A549 (cell line): ENCODE data around the gene DLG2. TPM values are rescaled to one million over a fixed set of nuclear protein-coding genes. Genes with fewer than 3 reads are reported as not detected.

ENCODE experiments used
- ATAC-seq, 2 experiments: fragments of 200-7000 bp in 1 of 2; fragments of >200 bp in 1 of 2; cut with Nextera tagmentation in 1 of 2; cut with Tn5 transposase in 1 of 2; 3 replicates each; pipeline versions ENCODE4 v1.8.0 to v1.9.1; 2018 to 2020; ENCODE audit warnings: mild to moderate bottlenecking in 1 of 2, moderate library complexity in 1 of 2
- CTCF ChIA-PET: fragments of 300-600 bp; sonication (Branson Sonifier 250); formaldehyde crosslinking; extraction: SDS; loops from one replicate; lab custom pipeline; 2021; ENCODE audit warnings: antibody characterized with exemption, inconsistent platforms; lab: Yijun Ruan, JAX
- POLR2A ChIA-PET: fragments of 350-600 bp; formaldehyde crosslinking; extraction: SDS; loops from one replicate; lab custom pipeline; 2021; ENCODE audit warnings: antibody characterized with exemption, inconsistent platforms; lab: Yijun Ruan, JAX
- DNase-seq, 2 experiments: peaks; one replicate each; pipeline versions ENCODE4 v3.0.0 to v3.0.0-alpha.2; 2011 to 2016; ENCODE audit warnings: low read depth in 1 of 2, low spot score in 1 of 2
- FAIRE-seq: peaks from 2 replicates; lab custom pipeline; 2011; peaks lifted over from hg19 to GRCh38; lab: Jason Lieb, UNC
- H3K27ac ChIP-seq, 2 experiments: fragments of >200 bp; sonication (Bioruptor Twin); formaldehyde crosslinking; 3 replicates each; pipeline ENCODE4 v1.5.1; 2016 to 2017
- H3K4me1 ChIP-seq: fragments of >200 bp; sonication (Bioruptor Twin); formaldehyde crosslinking; 3 replicates; pipeline ENCODE4 v1.6.1; 2016
- H3K4me2 ChIP-seq: fragments of >200 bp; sonication (Bioruptor Twin); formaldehyde crosslinking; 3 replicates; pipeline ENCODE4 v1.6.1; 2016
- H3K4me3 ChIP-seq: fragments of >200 bp; sonication (Bioruptor Twin); formaldehyde crosslinking; 3 replicates; pipeline ENCODE4 v1.5.1; 2016
- H3K9me3 ChIP-seq: fragments of >200 bp; sonication (Bioruptor Twin); formaldehyde crosslinking; 3 replicates; pipeline ENCODE4 v1.6.1; 2016
- BHLHE40 ChIP-seq: IDR thresholded peaks from 2 replicates; pipeline ENCODE4 v1.6.1; 2012; ENCODE audit warnings: low read depth, low read length, inconsistent platforms
- CBX8 ChIP-seq: fragments of 200-600 bp; sonication (generic); IDR thresholded peaks from 2 replicates; pipeline ENCODE4 v1.6.1; 2016
- CHD2 ChIP-seq: fragments of 150-350 bp; IDR thresholded peaks from 2 replicates; pipeline ENCODE4 v1.6.1; 2014; ENCODE audit warnings: low read length; ENCODE audit not compliant: partially characterized antibody
- EP300 ChIP-seq, 2 experiments: fragments of >200 bp; sonication (Bioruptor Twin); formaldehyde crosslinking; IDR thresholded peaks; 2 replicates in 1 of 2; 3 replicates in 1 of 2; pipeline ENCODE4 v1.6.1; 2016 to 2017
- FOSB ChIP-seq: fragments of 250-450 bp; sonication (Bioruptor Pico); IDR thresholded peaks from 2 replicates; pipeline ENCODE4 v1.5.0; 2020; ENCODE audit warnings: mild to moderate bottlenecking, moderate library complexity
- HEYL ChIP-seq: fragments of 250-450 bp; sonication (Bioruptor Pico); IDR thresholded peaks from 2 replicates; pipeline ENCODE4 v1.8.0; 2021; ENCODE audit warnings: mild to moderate bottlenecking, moderate library complexity
- HOXB13 ChIP-seq: fragments of 250-450 bp; sonication (Bioruptor Pico); IDR thresholded peaks from 2 replicates; pipeline ENCODE4 v1.5.0; 2020; ENCODE audit warnings: low read depth, mild to moderate bottlenecking, moderate library complexity
- JUNB ChIP-seq: fragments of >200 bp; sonication (Bioruptor Twin); formaldehyde crosslinking; IDR thresholded peaks from 2 replicates; pipeline ENCODE4 v1.6.1; 2016
- KDM5A ChIP-seq: fragments of 200-600 bp; sonication (generic); IDR thresholded peaks from 2 replicates; pipeline ENCODE4 v1.6.1; 2016; ENCODE audit warnings: antibody characterized with exemption, mild to moderate bottlenecking
- MAX ChIP-seq: IDR thresholded peaks from 2 replicates; pipeline ENCODE4 v1.6.1; 2012
- NPAS2 ChIP-seq: fragments of 250-450 bp; sonication (Bioruptor Pico); IDR thresholded peaks from 2 replicates; pipeline ENCODE4 v1.8.0; 2022; ENCODE audit warnings: mild to moderate bottlenecking, moderate library complexity, borderline replicate concordance
- RAD21 ChIP-seq, 2 experiments: fragments of >200 bp in 1 of 2; sonication (Bioruptor Twin) in 1 of 2; formaldehyde crosslinking in 1 of 2; IDR thresholded peaks in 1 of 2; conservative IDR thresholded peaks in 1 of 2; 2 replicates in 1 of 2; 3 replicates in 1 of 2; pipeline ENCODE4 v1.6.1; 2012 to 2018; ENCODE audit warnings: inconsistent platforms in 1 of 2
- REST ChIP-seq: fragments of 200-600 bp; sonication (generic); IDR thresholded peaks from 2 replicates; pipeline ENCODE4 v1.6.1; 2016; ENCODE audit warnings: antibody characterized with exemption, mild to moderate bottlenecking, moderate library complexity
- RFX5 ChIP-seq: fragments of 450-650 bp; IDR thresholded peaks from 2 replicates; pipeline ENCODE4 v1.7.1; 2014; ENCODE audit warnings: antibody characterized with exemption, mild to moderate bottlenecking, moderate library complexity
- RNF2 ChIP-seq: fragments of 200-600 bp; sonication (generic); IDR thresholded peaks from 2 replicates; pipeline ENCODE4 v1.6.1; 2016; ENCODE audit warnings: low read depth, mild to moderate bottlenecking, antibody characterized with exemption, moderate library complexity, borderline replicate concordance
- ZC3H11A ChIP-seq: fragments of 450-650 bp; IDR thresholded peaks from 2 replicates; pipeline ENCODE4 v1.6.1; 2014; ENCODE audit warnings: antibody characterized with exemption, mild to moderate bottlenecking
- ZSCAN20 ChIP-seq: fragments of 250-450 bp; sonication (Bioruptor Pico); IDR thresholded peaks from 2 replicates; pipeline ENCODE4 v1.8.0; 2022; ENCODE audit warnings: mild to moderate bottlenecking, moderate library complexity
- WGBS: methylation state at CpG from one replicate; pipeline ENCODE4 v1.1.6; 2017; ENCODE audit errors: missing lambda C conversion rate; 5-methylcytosine and 5-hydroxymethylcytosine counted together
- polyA plus RNA-seq, 4 experiments: library from polyadenylated mRNA; depleted of rRNA in 3 of 4; stranded (reverse); fragments of >200 nt; fragmentation: RNase III in 1 of 4; extraction: RNeasy Plus Mini Kit Qiagen cat#74134 plus additional on column Dnase treatment in 1 of 4; gene quantifications; 2 replicates in 3 of 4; 3 replicates in 1 of 4; pipeline ENCODE4 v1.2.3, GENCODE V29; 2011 to 2017
- TF ChIP-seq, protein P1 (sequence below): fragments of >200 bp; sonication (Bioruptor Twin); formaldehyde crosslinking; IDR thresholded peaks from 3 replicates; pipeline ENCODE4 v1.6.1; 2016

The DLG2 gene
- polyA plus RNA-seq, 2 of the 4 experiments (the other 2 are of a cell fraction): 0.26 to 0.79 TPM

- 0% methylated on average over 1 of the region's 2 CpGs for whole genome bisulfite sequencing
- no peak overlapping the region for H3K4me3 ChIP-seq
- TF ChIP-seq FOSB (CRISPR knock-in tag) (no peak), JUNB (no peak), ZSCAN20 (CRISPR knock-in tag) (no peak), REST (no peak), CBX8 (no peak), RFX5 (no peak), RAD21 (conservative IDR thresholded peaks at IDR 0.05 in 1 of 2, IDR thresholded peaks at IDR 0.05 in 1 of 2) (no peak), BHLHE40 (no peak), HEYL (CRISPR knock-in tag) (no peak), CHD2 (no peak)
- TF ChIP-seq, protein P1, sequence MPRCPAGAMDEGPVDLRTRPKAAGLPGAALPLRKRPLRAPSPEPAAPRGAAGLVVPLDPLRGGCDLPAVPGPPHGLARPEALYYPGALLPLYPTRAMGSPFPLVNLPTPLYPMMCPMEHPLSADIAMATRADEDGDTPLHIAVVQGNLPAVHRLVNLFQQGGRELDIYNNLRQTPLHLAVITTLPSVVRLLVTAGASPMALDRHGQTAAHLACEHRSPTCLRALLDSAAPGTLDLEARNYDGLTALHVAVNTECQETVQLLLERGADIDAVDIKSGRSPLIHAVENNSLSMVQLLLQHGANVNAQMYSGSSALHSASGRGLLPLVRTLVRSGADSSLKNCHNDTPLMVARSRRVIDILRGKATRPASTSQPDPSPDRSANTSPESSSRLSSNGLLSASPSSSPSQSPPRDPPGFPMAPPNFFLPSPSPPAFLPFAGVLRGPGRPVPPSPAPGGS: no peak
- no peak overlapping the region for H3K4me2 ChIP-seq
- POLR2A ChIA-PET: no interaction called here
- DNase-seq (no peak), FAIRE-seq (no peak), ATAC-seq (no peak)
- no peaks in the 10 kb centered on the region for H3K4me1 ChIP-seq
- CTCF ChIA-PET: no interaction called here
- no peaks in the 10 kb centered on the region; the same call in 1 of the 3 replicates for H3K9me3 ChIP-seq
- H3K27ac ChIP-seq: no peak overlapping the region
Measured at GRCh38 chr11:85485902-85486301, 141.2 kb downstream of the DLG2 start.

DNA sequence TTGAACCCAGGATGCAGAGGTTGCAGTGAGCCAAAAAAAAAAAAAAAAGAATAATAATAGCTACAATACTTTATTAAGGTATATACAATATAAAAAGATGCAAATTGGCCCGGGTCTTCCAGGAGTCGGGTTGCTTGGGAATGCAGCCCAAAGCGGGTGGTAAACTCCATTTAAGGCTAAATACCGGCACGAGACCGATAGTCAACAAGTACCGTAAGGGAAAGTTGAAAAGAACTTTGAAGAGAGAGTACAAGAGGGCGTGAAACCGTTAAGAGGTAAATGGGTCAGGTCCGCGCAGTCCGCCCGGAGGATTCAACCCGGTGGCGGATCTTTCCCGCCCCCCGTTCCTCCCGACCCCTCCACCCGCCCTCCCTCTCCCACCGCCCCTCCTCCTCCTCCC, 143.3 kb downstream of the DLG2 start:
- 59% methylated on average over 16 of the region's 20 CpGs for WGBS
- Histone ChIP-seq H3K4me1 (no peaks in the 10 kb centered on the region), H3K9me3 (no peaks in the 10 kb centered on the region; the same call in 2 of the 3 replicates), H3K27ac (no peak overlapping the region), H3K4me3 (no peak overlapping the region), H3K4me2 (no peak overlapping the region)
- ATAC-seq (no peak), FAIRE-seq (no peak), DNase-seq (no peak)
- ChIA-PET CTCF (no interaction called here), POLR2A (no interaction called here)
- no peak for TF ChIP-seq NPAS2 (CRISPR knock-in tag)
- TF ChIP-seq HOXB13 (CRISPR knock-in tag): no peak
- no peak for TF ChIP-seq RNF2
- no peak for TF ChIP-seq EP300 (IDR thresholded peaks at IDR 0.05)

- Histone ChIP-seq H3K27ac (no peak overlapping the region), H3K4me2 (no peak overlapping the region), H3K4me1 (no peaks in the 10 kb centered on the region), H3K9me3 (no peaks in the 10 kb centered on the region; the same call in 2 of the 3 replicates), H3K4me3 (no peak overlapping the region)
- FAIRE-seq: no peak
- no peak for DNase-seq
- ChIA-PET CTCF (no interaction called here), POLR2A (no interaction called here)
- no peak for ATAC-seq
- 40% methylated on average over 1 of the region's 1 CpG for WGBS
- TF ChIP-seq KDM5A (no peak), ZC3H11A (no peak), MAX (no peak)
Measured at GRCh38 chr11:85481862-85482261, 145.3 kb downstream of the DLG2 start.
